ENCODE measurements around the gene CHEK1.

Gene CHEK1

GRCh38 chr11:125679837-125680236 lies 54.9 kb downstream of the CHEK1 start:
- TF ChIP-seq, protein P1, sequence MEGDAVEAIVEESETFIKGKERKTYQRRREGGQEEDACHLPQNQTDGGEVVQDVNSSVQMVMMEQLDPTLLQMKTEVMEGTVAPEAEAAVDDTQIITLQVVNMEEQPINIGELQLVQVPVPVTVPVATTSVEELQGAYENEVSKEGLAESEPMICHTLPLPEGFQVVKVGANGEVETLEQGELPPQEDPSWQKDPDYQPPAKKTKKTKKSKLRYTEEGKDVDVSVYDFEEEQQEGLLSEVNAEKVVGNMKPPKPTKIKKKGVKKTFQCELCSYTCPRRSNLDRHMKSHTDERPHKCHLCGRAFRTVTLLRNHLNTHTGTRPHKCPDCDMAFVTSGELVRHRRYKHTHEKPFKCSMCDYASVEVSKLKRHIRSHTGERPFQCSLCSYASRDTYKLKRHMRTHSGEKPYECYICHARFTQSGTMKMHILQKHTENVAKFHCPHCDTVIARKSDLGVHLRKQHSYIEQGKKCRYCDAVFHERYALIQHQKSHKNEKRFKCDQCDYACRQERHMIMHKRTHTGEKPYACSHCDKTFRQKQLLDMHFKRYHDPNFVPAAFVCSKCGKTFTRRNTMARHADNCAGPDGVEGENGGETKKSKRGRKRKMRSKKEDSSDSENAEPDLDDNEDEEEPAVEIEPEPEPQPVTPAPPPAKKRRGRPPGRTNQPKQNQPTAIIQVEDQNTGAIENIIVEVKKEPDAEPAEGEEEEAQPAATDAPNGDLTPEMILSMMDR (IDR thresholded peaks at IDR 0.05; ENCODE audit: extremely low read depth, missing control alignments) = no peak
- DNase-seq (ENCODE audit: low spot score) = no peak

GRCh38 chr11:125680747-125681146 lies 55.8 kb downstream of the CHEK1 start, which contains the start of gene ACRV1:
TSS of gene ACRV1 (minus strand) at chr11:125680847. CDS start at chr11:125680780, 67 bp downstream.
- TF ChIP-seq, protein P1 (IDR thresholded peaks at IDR 0.05; ENCODE audit: extremely low read depth, missing control alignments) = no peak
- no peak for DNase-seq (ENCODE audit: low spot score)

- TF ChIP-seq, protein P1 (IDR thresholded peaks at IDR 0.05; ENCODE audit: extremely low read depth, missing control alignments) = no peak
- no peak for DNase-seq (ENCODE audit: low spot score)
Observed at GRCh38 chr11:125685228-125685627, 60.3 kb downstream of the CHEK1 start.

GRCh38 chr11:125688066-125688465 lies 63.1 kb downstream of the CHEK1 start:
- TF ChIP-seq, protein P1 (IDR thresholded peaks at IDR 0.05; ENCODE audit: extremely low read depth, missing control alignments) = no peak
- no peak for DNase-seq (ENCODE audit: low spot score)

DNA sequence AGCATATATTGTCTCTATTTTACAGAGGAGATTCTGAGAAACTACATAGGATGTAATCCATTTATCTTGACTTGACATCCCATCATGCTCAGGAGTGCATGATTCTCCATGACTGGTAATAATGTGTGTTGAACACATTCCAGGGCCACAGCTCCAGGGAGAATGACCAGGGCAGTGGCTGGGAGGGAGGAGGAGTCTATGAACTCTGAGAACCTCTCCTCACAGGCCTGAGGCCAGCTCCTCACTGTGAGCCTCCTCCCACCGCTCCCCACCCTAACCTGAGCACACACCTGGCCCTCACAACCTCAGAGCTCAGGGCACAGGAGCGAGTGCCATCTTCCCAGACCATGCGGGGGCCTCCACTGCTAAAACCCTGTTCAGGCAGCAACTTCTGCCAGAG lies 63.7 kb downstream of the CHEK1 start:
- TF ChIP-seq, protein P1 (IDR thresholded peaks at IDR 0.05; ENCODE audit: extremely low read depth, missing control alignments) = no peak
- DNase-seq (ENCODE audit: low spot score) = no peak

- DNase-seq (ENCODE audit: low spot score) = no peak
- TF ChIP-seq, protein P1 (IDR thresholded peaks at IDR 0.05; ENCODE audit: extremely low read depth, missing control alignments) = no peak
Observed at GRCh38 chr11:125689274-125689859, 64.4 kb downstream of the CHEK1 start.

DNA sequence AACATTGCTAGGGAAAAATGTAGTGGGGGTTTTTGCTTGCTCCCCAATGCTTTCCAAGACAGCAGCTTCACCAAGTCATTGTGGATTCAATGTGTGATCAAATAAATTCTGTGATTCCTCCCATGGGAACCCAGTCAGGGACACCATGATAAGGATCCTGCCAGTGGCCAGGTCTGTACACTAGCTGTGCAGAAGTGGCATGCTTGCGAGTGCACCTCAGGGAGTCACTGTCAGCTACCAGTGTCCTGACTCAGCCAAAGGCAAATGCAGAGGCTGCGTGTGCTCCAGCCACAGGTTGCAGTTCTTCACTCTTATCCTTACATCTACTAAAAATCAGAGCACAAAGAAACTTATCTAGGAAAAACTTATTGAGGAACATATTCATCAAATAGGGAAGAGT lies 65.0 kb downstream of the CHEK1 start:
- no peak for DNase-seq (ENCODE audit: low spot score)
- TF ChIP-seq, protein P1 (IDR thresholded peaks at IDR 0.05; ENCODE audit: extremely low read depth, missing control alignments) = no peak

All from GM20000 (cell line).